SK-N-MC (cell line): ENCODE results near the gene SH3D19.

Experiments used
- DNase-seq: peaks from one replicate; pipeline ENCODE4 v3.0.0-alpha.2; 2011; ENCODE audit warnings: low read depth, low spot score
- H3K27ac ChIP-seq: fragments of 200-600 bp; sonication (generic); 2 replicates; pipeline ENCODE4 v1.5.1; 2016; ENCODE audit warnings: mixed run types
- H3K36me3 ChIP-seq: fragments of 200-600 bp; sonication (generic); 2 replicates; pipeline ENCODE4 v1.6.1; 2017; ENCODE audit warnings: antibody characterized with exemption, low read length, mixed read lengths; ENCODE audit not compliant: insufficient read depth
- H3K4me3 ChIP-seq: fragments of 200-600 bp; sonication (generic); 2 replicates; pipeline ENCODE4 v1.5.1; 2016
- H3K9ac ChIP-seq: fragments of 200-600 bp; sonication (generic); 2 replicates; pipeline ENCODE4 v1.8.0; 2017; ENCODE audit warnings: mixed run types, mixed read lengths; ENCODE audit not compliant: insufficient read length
- H3K9me3 ChIP-seq: fragments of 200-600 bp; sonication (generic); 2 replicates; pipeline ENCODE4 v1.6.1; 2017; ENCODE audit warnings: low read depth, mild to moderate bottlenecking, antibody characterized with exemption, low read length, moderate library complexity, mixed read lengths
- EZH2 ChIP-seq: fragments of 200-600 bp; sonication (generic); IDR thresholded peaks from one replicate; pipeline ENCODE4 v1.6.1; 2017; ENCODE audit warnings: antibody characterized with exemption
- FOXP2 ChIP-seq: optimal IDR thresholded peaks from 2 replicates; pipeline ENCODE3; 2011; ENCODE audit warnings: mild to moderate bottlenecking, moderate library complexity; ENCODE audit not compliant: insufficient read depth; ENCODE audit errors: extremely low read length, control extremely low read depth
- POLR2AphosphoS5 ChIP-seq: IDR thresholded peaks from 2 replicates; pipeline ENCODE4 v1.6.1; 2012; ENCODE audit warnings: mild to moderate bottlenecking, low read depth, low read length, borderline replicate concordance

The SH3D19 gene

DNA sequence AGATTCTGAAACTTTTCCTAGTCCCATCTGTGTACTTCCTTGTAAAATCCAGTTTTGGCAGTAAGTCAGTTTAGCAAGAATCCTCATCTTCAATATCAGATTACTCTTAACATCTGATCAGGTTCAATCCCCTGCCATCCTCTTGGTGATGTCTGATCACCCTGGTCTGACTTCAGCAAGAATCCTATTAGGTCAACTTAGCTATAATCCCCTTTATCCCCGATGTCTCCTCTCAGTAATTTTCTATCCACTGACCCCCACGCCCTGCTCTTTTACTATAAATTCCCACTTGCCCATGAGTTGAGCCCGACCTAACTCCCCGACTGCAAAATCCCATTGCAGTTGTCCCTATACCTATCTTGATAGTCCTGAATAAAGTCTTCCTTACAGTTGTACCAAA, 106.3 kb downstream of the SH3D19 start:
- no peaks in the 10 kb centered on the region for H3K9me3 ChIP-seq
- H3K4me3 ChIP-seq, result no peak overlapping the region
- no peaks in the 10 kb centered on the region for H3K36me3 ChIP-seq
- DNase-seq, result no peak
- H3K9ac ChIP-seq, result no peak overlapping the region
- H3K27ac ChIP-seq, result no peak overlapping the region
- TF ChIP-seq FOXP2 (no peak), EZH2 (no peak), POLR2AphosphoS5 (no peak)

DNA sequence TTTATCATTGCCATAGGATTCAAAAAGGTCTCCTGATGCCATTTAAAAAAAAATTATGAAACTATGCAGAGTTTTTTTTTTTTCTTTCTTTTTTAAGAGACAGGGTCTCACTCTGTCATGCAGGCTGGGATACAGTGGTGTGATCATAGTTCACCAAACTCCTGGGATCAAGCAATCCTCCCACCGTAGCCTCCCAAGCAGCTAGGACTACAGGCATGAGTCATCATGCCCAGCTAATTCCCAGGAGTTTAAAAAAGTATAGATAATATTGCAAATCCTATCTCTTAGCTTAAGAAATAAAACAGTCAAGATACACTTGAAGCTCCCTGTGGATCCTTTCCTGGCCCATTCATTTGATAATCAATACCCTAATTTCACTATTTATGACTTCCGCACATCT, 107.1 kb downstream of the SH3D19 start:
- no peak overlapping the region for H3K4me3 ChIP-seq
- H3K36me3 ChIP-seq, result no peaks in the 10 kb centered on the region
- H3K9me3 ChIP-seq, result no peaks in the 10 kb centered on the region
- DNase-seq, result no peak
- no peak overlapping the region for H3K9ac ChIP-seq
- no peak overlapping the region for H3K27ac ChIP-seq
- TF ChIP-seq FOXP2, result no peak
- TF ChIP-seq EZH2, result no peak
- no peak for TF ChIP-seq POLR2AphosphoS5

DNA sequence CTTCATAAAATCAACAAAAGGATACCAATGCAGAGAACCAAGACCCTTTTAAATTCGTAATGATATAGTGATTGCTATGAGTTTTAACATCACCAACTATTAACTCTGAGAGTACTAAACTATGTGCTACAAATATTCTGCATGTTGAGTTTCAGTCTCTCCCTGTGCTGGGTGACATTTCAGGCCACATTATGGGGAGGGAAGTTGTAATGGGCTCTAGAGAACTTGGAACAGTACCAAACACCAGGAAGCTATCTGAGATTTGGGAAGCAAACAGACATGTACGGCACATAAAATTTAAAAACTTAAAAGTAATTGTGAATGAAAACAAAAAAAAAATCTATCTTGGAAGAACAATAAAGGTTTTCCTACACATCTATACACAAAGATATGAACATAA, 108.1 kb downstream of the SH3D19 start:
- Histone ChIP-seq H3K36me3 (no peaks in the 10 kb centered on the region), H3K9ac (no peak overlapping the region), H3K9me3 (no peaks in the 10 kb centered on the region), H3K4me3 (no peak overlapping the region), H3K27ac (no peak overlapping the region)
- no peak for DNase-seq
- no peak for TF ChIP-seq EZH2
- TF ChIP-seq POLR2AphosphoS5, result no peak
- TF ChIP-seq FOXP2, result no peak

DNA sequence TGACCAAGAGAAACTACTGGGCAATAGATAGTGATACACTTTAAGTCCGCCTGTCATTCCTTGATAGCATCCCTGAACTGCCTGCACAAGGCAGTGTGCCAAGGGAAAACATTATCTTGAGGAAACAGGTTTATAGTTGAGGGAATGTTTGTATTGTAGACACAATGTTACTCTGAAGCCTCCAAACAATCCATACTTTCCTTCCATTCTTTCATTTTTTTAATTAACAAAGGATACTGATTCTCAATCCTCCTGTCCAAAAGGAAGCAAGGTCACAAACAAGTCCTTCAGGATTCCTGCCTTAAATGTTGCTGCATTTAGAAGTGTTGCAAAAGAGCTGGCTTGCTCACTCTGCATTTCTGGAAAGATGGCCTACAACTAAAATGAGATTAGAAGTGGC, 110.1 kb downstream of the SH3D19 start:
- Histone ChIP-seq H3K9me3 (no peaks in the 10 kb centered on the region), H3K4me3 (no peak overlapping the region), H3K36me3 (no peaks in the 10 kb centered on the region), H3K27ac (no peak overlapping the region), H3K9ac (no peak overlapping the region)
- no peak for DNase-seq
- TF ChIP-seq FOXP2, result no peak
- TF ChIP-seq POLR2AphosphoS5, result no peak
- no peak for TF ChIP-seq EZH2

DNA sequence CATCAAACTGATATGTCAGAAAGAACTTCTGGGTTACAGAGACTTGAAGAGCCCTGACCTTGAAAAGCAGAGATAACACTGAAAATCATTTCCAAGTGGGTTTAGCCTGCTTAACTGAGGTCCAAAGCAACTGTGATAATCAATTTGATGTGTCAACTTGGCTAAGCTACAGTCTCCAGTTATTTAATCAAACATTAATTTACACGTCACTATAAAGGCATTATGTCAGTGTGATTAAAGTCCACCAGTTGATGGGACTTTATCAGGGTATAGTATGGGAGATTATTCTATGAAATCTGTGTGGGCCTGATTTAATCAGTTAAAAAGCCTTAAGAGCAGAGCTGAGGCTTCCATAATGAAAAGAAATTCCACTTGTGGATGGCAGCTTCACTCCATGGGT, 117.5 kb downstream of the SH3D19 start:
- TF ChIP-seq POLR2AphosphoS5 (no peak), EZH2 (no peak), FOXP2 (no peak)

DNA sequence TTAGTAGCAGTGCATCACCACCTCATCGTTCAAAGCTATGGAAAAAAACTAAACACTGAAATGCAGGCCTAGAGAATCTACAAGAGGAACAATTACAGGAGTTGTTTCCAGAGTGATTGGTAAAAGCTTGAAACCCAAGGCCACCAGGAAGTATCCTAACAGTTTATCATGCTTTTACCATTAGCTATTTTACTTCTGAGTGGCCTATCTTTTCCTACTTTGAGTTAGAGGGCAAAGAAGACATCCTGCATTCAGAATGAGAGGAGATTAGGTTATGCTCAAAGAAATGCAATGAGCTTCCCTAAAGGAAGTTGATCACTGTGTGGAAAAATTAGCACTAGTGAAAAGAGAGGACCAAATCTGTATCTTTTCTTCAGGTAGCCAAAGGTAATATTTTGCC, 118.2 kb downstream of the SH3D19 start:
- Histone ChIP-seq H3K4me3 (no peak overlapping the region), H3K36me3 (no peaks in the 10 kb centered on the region), H3K27ac (no peak overlapping the region), H3K9ac (no peak overlapping the region), H3K9me3 (no peaks in the 10 kb centered on the region)
- DNase-seq, result no peak
- TF ChIP-seq EZH2 (no peak), FOXP2 (no peak), POLR2AphosphoS5 (no peak)

More for the DNA sequence above, 117.5 kb downstream of the SH3D19 start:
- no peak for DNase-seq
- Histone ChIP-seq H3K9ac (no peak overlapping the region), H3K9me3 (no peaks in the 10 kb centered on the region), H3K27ac (no peak overlapping the region), H3K4me3 (no peak overlapping the region), H3K36me3 (no peaks in the 10 kb centered on the region)

DNA sequence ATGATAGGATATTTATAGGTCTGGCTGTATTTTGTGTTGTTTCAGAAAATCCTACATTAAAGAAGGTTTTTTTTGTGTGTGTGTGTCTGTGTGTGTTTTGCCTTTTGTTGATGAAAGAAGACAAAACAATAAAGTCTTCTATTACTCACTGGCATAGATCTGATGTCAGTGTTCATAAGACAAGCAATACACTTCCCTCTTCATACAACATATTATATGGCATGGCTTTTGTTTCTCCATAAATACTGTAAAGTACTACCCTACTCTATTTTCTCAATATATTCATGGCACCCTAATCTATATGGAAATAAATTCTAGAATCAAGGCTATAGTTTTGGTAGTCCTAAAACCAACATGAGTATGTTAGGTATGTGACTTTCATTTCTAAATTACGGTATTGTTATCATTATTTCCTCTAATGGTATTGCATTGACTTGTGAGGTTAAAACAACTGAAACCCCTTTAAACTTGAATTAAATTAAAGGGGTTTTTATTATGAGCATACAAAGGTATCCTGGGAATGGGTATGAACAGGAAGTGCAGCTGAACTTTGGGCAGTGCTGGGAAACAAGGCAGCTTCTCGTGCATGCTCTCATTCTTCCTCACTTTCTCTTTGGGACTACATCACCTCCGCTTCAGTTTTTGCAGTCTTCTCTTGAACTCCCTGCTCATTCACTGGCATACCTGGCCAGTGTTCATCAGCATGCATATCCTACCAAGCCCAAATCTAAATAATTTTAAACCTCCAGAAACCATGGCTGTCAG, 119.0 kb downstream of the SH3D19 start:
- DNase-seq, result no peak
- Histone ChIP-seq H3K9me3 (no peaks in the 10 kb centered on the region), H3K27ac (no peak overlapping the region), H3K36me3 (no peaks in the 10 kb centered on the region), H3K9ac (no peak overlapping the region), H3K4me3 (no peak overlapping the region)
- TF ChIP-seq FOXP2 (no peak), EZH2 (no peak), POLR2AphosphoS5 (no peak)

DNA sequence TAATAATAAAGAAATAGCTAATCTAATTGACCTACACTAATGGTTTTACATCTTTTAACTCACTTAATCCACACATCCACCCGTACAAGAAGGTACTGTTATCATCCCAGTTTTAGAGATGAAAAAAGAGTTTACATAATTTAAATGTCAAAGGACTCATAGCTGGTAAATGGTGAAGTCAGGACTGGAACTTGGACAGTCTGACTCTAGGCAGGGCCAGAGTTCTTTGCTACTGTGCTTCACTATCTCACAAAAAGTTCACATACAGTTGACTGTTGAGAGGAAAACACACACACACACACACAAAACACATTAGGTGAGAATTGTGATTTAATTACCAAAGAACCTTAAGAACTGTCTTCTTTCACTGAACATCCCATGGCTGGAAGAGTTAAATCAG, 119.7 kb downstream of the SH3D19 start:
- TF ChIP-seq POLR2AphosphoS5 (no peak), FOXP2 (no peak), EZH2 (no peak)
- no peak overlapping the region for H3K9ac ChIP-seq

DNA sequence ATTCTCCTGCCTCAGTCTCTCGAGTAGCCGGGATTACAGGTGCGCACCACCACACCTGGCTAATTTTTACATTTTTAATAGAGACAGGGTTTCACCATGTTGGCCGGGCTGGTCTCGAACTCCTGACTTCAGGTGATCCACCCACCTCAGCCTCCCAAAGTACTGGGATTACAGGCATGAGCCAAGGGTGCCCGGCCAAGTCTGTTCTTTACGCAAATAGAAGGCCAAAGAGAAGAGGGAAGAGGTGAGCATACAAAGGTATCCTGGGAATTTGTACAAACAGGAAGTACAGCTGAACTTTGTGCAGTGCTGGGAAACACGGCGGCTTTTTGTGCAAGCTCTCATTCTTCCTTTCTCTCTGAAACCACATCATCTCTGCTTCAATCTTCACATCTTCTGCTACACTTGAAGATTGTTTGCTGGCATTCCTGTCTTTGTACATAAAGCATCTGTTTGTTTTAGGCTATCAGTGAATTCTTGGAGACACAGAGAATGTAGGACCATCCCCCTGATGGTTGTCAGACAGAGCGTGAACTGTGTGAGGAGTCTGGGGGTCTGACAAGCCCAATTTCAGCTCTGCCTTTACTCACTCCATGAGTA, 120.4 kb downstream of the SH3D19 start:
- H3K27ac ChIP-seq, result no peak overlapping the region
- H3K9ac ChIP-seq, result no peak overlapping the region
- DNase-seq, result no peak
- no peaks in the 10 kb centered on the region for H3K9me3 ChIP-seq
- TF ChIP-seq FOXP2 (no peak), POLR2AphosphoS5 (no peak), EZH2 (no peak)
- H3K36me3 ChIP-seq, result no peaks in the 10 kb centered on the region
- no peak overlapping the region for H3K4me3 ChIP-seq

More for the DNA sequence above, 119.7 kb downstream of the SH3D19 start:
- Histone ChIP-seq H3K4me3 (no peak overlapping the region), H3K36me3 (no peaks in the 10 kb centered on the region), H3K9me3 (no peaks in the 10 kb centered on the region), H3K27ac (no peak overlapping the region)
- no peak for DNase-seq
